ENCODE measurements around the gene UPP1. TPM values are rescaled to one million over a fixed set of nuclear protein-coding genes. Genes with fewer than 3 reads are reported as not detected.
A peak's percentile ranks its signal among the peaks of the same experiment; 100 is the strongest.

The UPP1 gene
- total RNA-seq, 1 donor from 2014 or later, result 48.5 TPM

GRCh38 chr7:48130658-48131108 is 41.6 kb downstream of the UPP1 start:
- no peaks in the 10 kb centered on the region for H3K27me3 Mint-ChIP-seq (ENCODE audit: low read depth)

GRCh38 chr7:48132792-48133191 is 43.7 kb downstream of the UPP1 start:
- no peak for DNase-seq (ENCODE audit: low spot score)
- TF ChIP-seq CTCF (IDR thresholded peaks at IDR 0.05), result no peak
- H3K27me3 Mint-ChIP-seq (ENCODE audit: low read depth), result no peaks in the 10 kb centered on the region
- H3K36me3 Mint-ChIP-seq (ENCODE audit: low read depth), result no peaks in the 10 kb centered on the region
- no peak overlapping the region for H3K4me3 Mint-ChIP-seq (ENCODE audit: unreplicated experiment)
- H3K9me3 Mint-ChIP-seq (ENCODE audit: low read depth), result no peaks in the 10 kb centered on the region
- no peak overlapping the region for H3K27ac Mint-ChIP-seq (ENCODE audit: unreplicated experiment)
- no peaks in the 10 kb centered on the region for H3K4me1 Mint-ChIP-seq (ENCODE audit: low read depth)

More at GRCh38 chr7:48130658-48131108, 41.6 kb downstream of the UPP1 start:
- no peak overlapping the region for H3K27ac Mint-ChIP-seq (ENCODE audit: unreplicated experiment)
- H3K36me3 Mint-ChIP-seq (ENCODE audit: low read depth), result peaks cover 2% of the 10 kb centered on the region
- TF ChIP-seq CTCF (IDR thresholded peaks at IDR 0.05), result no peak
- DNase-seq (ENCODE audit: low spot score), result no peak
- H3K4me1 Mint-ChIP-seq (ENCODE audit: low read depth), result no peaks in the 10 kb centered on the region
- no peak overlapping the region for H3K4me3 Mint-ChIP-seq (ENCODE audit: unreplicated experiment)
- peaks cover 9% of the 10 kb centered on the region for H3K9me3 Mint-ChIP-seq (ENCODE audit: low read depth)

GRCh38 chr7:48139459-48139858 is 50.4 kb downstream of the UPP1 start:
- H3K4me1 Mint-ChIP-seq (ENCODE audit: low read depth), result peaks cover 8% of the 10 kb centered on the region
- H3K27ac Mint-ChIP-seq (ENCODE audit: unreplicated experiment), result no peak overlapping the region
- H3K9me3 Mint-ChIP-seq (ENCODE audit: low read depth), result peaks cover 15% of the 10 kb centered on the region
- H3K27me3 Mint-ChIP-seq (ENCODE audit: low read depth), result no peaks in the 10 kb centered on the region
- no peak for DNase-seq (ENCODE audit: low spot score)
- no peak overlapping the region for H3K4me3 Mint-ChIP-seq (ENCODE audit: unreplicated experiment)
- TF ChIP-seq CTCF (IDR thresholded peaks at IDR 0.05), result peak; percentile 79
- no peaks in the 10 kb centered on the region for H3K36me3 Mint-ChIP-seq (ENCODE audit: low read depth)

- no peak for TF ChIP-seq CTCF (IDR thresholded peaks at IDR 0.05)
- peaks cover 15% of the 10 kb centered on the region for H3K9me3 Mint-ChIP-seq (ENCODE audit: low read depth)
- no peaks in the 10 kb centered on the region for H3K36me3 Mint-ChIP-seq (ENCODE audit: low read depth)
- no peak for DNase-seq (ENCODE audit: low spot score)
- no peaks in the 10 kb centered on the region for H3K27me3 Mint-ChIP-seq (ENCODE audit: low read depth)
- H3K27ac Mint-ChIP-seq (ENCODE audit: unreplicated experiment), result no peak overlapping the region
- H3K4me3 Mint-ChIP-seq (ENCODE audit: unreplicated experiment), result no peak overlapping the region
- peaks cover 8% of the 10 kb centered on the region for H3K4me1 Mint-ChIP-seq (ENCODE audit: low read depth)
These were observed 51.1 kb downstream of the UPP1 start for GRCh38 chr7:48140001-48140681.

- H3K27me3 Mint-ChIP-seq (ENCODE audit: low read depth), result no peaks in the 10 kb centered on the region
- peaks cover 8% of the 10 kb centered on the region for H3K4me1 Mint-ChIP-seq (ENCODE audit: low read depth)
- H3K9me3 Mint-ChIP-seq (ENCODE audit: low read depth), result peaks cover 15% of the 10 kb centered on the region
- no peaks in the 10 kb centered on the region for H3K36me3 Mint-ChIP-seq (ENCODE audit: low read depth)
- no peak overlapping the region for H3K4me3 Mint-ChIP-seq (ENCODE audit: unreplicated experiment)
- no peak for DNase-seq (ENCODE audit: low spot score)
- TF ChIP-seq CTCF (IDR thresholded peaks at IDR 0.05), result no peak
- no peak overlapping the region for H3K27ac Mint-ChIP-seq (ENCODE audit: unreplicated experiment)
These were observed 52.5 kb downstream of the UPP1 start for GRCh38 chr7:48141521-48141920.
